Measurements from ENCODE around the gene A1BG. TPM values are rescaled to one million over a fixed set of nuclear protein-coding genes. Genes with fewer than 3 reads are reported as not detected.

Gene A1BG
- total and polyA plus RNA-seq, 7 donors = 1.9 to 23.4 (median 14.3) TPM

- WGBS, 2 donors = 89 to 90% methylated on average over 4 of the region's 4 CpGs
- Histone ChIP-seq H3K36me3 (no peaks in the 10 kb centered on the region), H3K27ac (no peak overlapping the region), H3K4me3 (no peak overlapping the region), H3K4me1 (peaks cover 0 to 2% (median under 1%) of the 10 kb centered on the region in 4 donors), H3K27me3 (no peaks in the 10 kb centered on the region), H3K9me3 (no peaks in the 10 kb centered on the region)
- DNase-seq = no peak
- intact Hi-C loops (cut with DNase I) = no loop called here
- TF ChIP-seq POLR2AphosphoS5 (IDR thresholded peaks at IDR 0.05) = no peak
- TF ChIP-seq, protein P1, sequence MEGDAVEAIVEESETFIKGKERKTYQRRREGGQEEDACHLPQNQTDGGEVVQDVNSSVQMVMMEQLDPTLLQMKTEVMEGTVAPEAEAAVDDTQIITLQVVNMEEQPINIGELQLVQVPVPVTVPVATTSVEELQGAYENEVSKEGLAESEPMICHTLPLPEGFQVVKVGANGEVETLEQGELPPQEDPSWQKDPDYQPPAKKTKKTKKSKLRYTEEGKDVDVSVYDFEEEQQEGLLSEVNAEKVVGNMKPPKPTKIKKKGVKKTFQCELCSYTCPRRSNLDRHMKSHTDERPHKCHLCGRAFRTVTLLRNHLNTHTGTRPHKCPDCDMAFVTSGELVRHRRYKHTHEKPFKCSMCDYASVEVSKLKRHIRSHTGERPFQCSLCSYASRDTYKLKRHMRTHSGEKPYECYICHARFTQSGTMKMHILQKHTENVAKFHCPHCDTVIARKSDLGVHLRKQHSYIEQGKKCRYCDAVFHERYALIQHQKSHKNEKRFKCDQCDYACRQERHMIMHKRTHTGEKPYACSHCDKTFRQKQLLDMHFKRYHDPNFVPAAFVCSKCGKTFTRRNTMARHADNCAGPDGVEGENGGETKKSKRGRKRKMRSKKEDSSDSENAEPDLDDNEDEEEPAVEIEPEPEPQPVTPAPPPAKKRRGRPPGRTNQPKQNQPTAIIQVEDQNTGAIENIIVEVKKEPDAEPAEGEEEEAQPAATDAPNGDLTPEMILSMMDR (IDR thresholded peaks at IDR 0.05) = no peak
- TF ChIP-seq POLR2A (IDR thresholded peaks at IDR 0.05) = no peak
- no peak for TF ChIP-seq EP300 (IDR thresholded peaks at IDR 0.05)
Observed at GRCh38 chr19:58374200-58374599, 20.9 kb upstream of the A1BG start.

DNA sequence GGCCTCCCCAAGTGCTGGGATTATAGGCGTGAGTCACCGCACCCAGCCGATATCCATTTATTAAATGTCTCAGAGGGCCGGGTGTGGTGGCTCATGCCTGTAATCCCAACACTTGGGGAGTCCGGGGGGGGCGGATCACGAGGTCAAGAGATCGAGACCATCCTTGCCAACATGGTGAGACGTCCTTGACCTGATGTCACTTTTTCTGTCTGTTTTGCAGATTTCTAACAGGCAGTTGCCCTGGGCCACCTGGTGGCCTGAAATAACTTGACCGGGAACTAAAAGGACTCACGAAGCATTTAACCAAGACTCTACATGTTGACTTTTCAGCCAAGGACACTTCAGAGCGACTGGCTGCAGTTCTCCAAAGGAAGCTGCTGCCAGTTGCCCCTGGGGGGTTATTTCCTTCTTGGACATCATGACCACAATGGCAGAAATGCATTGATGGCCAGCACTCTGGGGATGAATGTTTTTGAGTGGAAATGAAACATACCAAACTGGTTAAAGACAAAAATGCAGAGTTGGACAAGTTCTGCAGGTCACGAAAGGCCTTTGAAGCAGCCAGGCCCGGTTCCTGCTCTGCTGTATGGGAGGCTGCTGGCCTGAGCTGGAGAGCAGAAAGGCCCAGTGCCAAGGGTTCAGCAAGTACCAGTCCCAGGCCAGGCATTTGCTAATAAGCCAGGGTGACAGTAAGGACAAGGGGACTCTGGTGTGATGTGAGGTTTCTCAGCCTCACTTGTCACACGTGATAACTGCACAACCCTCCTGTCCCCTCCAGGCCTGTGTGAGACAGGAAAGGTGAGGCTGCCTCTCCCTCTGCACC lies 19.2 kb upstream of the A1BG start:
- no peak for DNase-seq

GRCh38 chr19:58368561-58369360 lies 15.5 kb upstream of the A1BG start:
- 91 to 95% methylated on average over 68 of the region's 68 CpGs for WGBS, 2 donors
- intact Hi-C loops (cut with DNase I) = no loop called here

More for the DNA sequence above, 19.2 kb upstream of the A1BG start:
- no peak overlapping the region for H3K4me3 ChIP-seq
- no peaks in the 10 kb centered on the region for H3K36me3 ChIP-seq
- 82 to 87% methylated on average over 15 of the region's 15 CpGs for WGBS, 2 donors
- H3K9me3 ChIP-seq = no peaks in the 10 kb centered on the region
- no peaks in the 10 kb centered on the region for H3K4me1 ChIP-seq
- H3K27me3 ChIP-seq = peaks cover 0 to 8% (median 2%) of the 10 kb centered on the region in 3 donors
- TF ChIP-seq EP300 (IDR thresholded peaks at IDR 0.05) (no peak), POLR2AphosphoS5 (IDR thresholded peaks at IDR 0.05) (no peak), POLR2A (IDR thresholded peaks at IDR 0.05) (no peak)
- TF ChIP-seq, protein P1 (IDR thresholded peaks at IDR 0.05) = no peak
- intact Hi-C loops (cut with DNase I) = no loop called here
- no peak overlapping the region for H3K27ac ChIP-seq

DNA sequence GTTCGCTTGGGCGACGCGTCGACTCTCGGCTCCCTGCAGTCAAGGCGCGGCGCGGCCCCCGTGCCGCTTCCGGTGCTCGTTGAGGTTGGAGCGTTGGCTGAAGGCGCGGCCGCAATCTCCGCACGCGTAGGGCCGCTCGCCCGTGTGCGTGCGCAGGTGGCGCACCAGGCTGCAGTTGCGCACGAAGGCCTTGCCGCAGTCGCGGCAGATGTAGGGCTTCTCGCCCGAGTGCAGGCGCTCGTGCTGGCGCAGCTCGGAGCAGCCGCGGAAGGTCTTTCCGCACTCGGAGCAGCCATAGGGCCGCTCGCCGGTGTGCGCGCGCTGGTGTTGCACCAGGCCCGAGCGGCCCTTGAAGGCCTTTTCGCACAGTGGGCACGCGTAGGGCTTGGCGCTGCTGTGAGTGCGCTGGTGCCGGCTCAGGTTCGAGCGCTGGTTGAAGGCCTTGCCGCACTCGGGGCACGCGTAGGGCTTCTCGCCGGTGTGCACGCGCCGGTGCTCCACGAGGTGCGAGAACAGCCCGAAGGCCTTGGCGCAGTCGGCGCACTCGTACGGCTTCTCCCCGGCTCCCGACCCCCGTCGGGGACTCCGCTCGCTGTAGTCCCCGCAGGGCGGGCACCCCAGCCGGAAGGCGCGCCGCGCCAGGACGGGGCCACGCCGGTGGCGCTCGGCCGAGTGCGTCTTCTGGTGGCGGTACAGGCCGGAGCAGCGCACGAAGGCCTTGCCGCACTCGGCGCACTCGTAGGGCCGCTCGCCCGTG lies 14.6 kb upstream of the A1BG start:
- Histone ChIP-seq H3K9me3 (no peaks in the 10 kb centered on the region), H3K36me3 (no peaks in the 10 kb centered on the region), H3K4me3 (no peak overlapping the region), H3K27me3 (peaks cover 0 to 18% (median 13%) of the 10 kb centered on the region in 3 donors), H3K4me1 (no peaks in the 10 kb centered on the region), H3K27ac (no peak overlapping the region)
- intact Hi-C loops (cut with DNase I) = no loop called here
- WGBS, 2 donors = 73 to 91% methylated on average over 106 of the region's 106 CpGs
- TF ChIP-seq POLR2AphosphoS5 (IDR thresholded peaks at IDR 0.05) (no peak), EP300 (IDR thresholded peaks at IDR 0.05) (no peak), POLR2A (IDR thresholded peaks at IDR 0.05) (no peak)
- TF ChIP-seq, protein P1 (IDR thresholded peaks at IDR 0.05) = no peak
- no peak for DNase-seq

More at GRCh38 chr19:58368561-58369360, 15.5 kb upstream of the A1BG start:
- Histone ChIP-seq H3K4me1 (no peaks in the 10 kb centered on the region), H3K9me3 (no peaks in the 10 kb centered on the region), H3K27me3 (peaks cover 0 to 18% (median 13%) of the 10 kb centered on the region in 3 donors), H3K27ac (no peak overlapping the region), H3K4me3 (no peak overlapping the region), H3K36me3 (no peaks in the 10 kb centered on the region)
- TF ChIP-seq EP300 (IDR thresholded peaks at IDR 0.05) = no peak
- TF ChIP-seq POLR2A (IDR thresholded peaks at IDR 0.05) = no peak
- TF ChIP-seq, protein P1 (IDR thresholded peaks at IDR 0.05) = no peak
- no peak for TF ChIP-seq POLR2AphosphoS5 (IDR thresholded peaks at IDR 0.05)
- DNase-seq = no peak

Measured in sigmoid colon (tissue), 7 donors.